HG03064 (cell line): ENCODE data around the gene BAIAP2L2.
"Not testable (repeated sequence)": the region's sequence is repeated elsewhere in the genome, so short reads cannot be mapped to it uniquely, and the experiment has no call there.

Source experiments
- ATAC-seq: cut with Tn5 transposase; IDR thresholded peaks from one replicate; pipeline ENCODE4 v1.9.1; 2021; ENCODE audit warnings: low read depth; ENCODE audit not compliant: unreplicated experiment

The BAIAP2L2 gene

GRCh38 chr22:38041760-38042487 lies 68.6 kb downstream of the BAIAP2L2 start:
- ATAC-seq = no peak

- no peak for ATAC-seq
Observed at GRCh38 chr22:38040953-38041759, 69.3 kb downstream of the BAIAP2L2 start.

- ATAC-seq = no peak
Observed at GRCh38 chr22:38038890-38039812, 71.3 kb downstream of the BAIAP2L2 start.

DNA sequence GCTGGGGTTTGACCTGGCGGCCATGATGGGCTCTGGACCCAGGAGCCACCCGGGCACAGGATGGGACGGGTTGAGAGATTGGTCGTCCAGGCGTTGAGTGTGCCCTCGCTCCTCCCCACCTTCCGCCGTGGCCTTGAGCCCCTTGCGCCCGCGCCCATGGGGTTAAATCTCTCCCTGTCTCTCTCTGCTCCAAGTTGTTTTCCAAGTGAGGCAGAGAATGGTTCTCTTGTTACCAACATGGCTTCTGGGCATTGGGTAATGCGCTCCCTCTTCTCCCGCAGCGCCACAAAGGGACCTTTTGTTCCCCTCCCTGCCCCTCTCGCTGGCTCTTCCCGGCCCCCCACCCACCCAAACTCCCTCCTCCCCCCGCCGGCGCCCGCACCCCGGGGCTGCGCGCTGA lies 72.1 kb downstream of the BAIAP2L2 start:
- no peak for ATAC-seq

DNA sequence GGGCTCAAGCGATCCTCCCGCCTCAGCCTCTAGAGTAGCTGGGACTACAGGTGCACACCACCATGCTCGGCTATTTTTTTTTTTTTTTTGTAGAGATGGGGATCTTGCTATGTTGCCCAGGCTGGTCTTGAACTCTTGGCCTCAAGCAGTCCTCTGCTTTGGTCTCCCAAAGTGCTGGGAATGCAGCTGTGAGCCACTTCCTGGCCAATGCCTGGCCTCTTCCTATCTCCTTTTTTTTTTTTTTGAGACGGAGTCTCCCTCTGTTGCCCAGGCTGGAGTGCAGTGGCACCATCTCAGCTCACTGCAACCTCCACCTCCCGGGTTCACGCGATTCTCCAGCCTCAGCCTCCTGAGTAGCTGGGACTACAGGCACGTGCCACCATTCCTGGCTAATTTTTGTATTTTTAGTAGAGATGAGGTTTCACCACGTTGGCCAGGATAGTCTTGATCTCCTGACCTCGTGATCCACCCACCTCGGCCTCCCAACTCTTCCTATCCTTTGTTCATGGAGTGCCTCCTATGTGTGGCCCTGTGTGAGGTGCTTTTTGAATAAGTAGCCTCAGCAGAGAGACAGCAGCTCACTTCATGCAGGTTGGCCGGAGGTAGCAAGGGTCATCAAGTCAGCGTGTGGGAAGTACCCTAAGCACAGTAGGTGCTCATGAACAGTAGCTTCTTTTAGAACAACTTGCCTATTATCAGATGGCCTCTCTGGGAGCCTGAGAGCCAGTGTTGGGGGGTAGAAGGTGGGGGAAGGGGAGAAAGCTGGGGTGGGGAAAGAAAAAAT lies 72.9 kb downstream of the BAIAP2L2 start:
- not testable (repeated sequence) for ATAC-seq

GRCh38 chr22:38036392-38037062 lies 74.0 kb downstream of the BAIAP2L2 start:
- no peak for ATAC-seq

DNA sequence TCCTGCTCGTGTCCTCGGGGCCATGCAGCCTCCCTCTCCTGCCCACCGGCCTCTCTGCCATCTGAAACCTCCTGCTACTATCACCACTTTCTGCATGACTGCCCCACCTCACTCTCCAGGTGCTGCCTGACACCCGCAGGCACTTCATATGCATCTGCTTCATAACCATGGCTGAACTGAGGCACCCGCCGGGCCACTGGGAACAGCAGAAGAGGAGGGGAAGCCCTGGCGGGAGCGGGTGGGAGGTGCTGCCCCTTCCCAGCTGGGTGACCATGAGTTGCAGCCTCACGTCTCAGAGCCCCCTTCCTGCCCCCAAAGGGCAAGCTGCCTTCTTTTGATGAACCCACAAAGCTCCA lies 75.0 kb downstream of the BAIAP2L2 start:
- no peak for ATAC-seq
